Stimulated activated CD8-positive, alpha-beta memory T cell treated with anti-CD3 and anti-CD28 coated beads, Interleukin-7, amount 100 ng/mL, for 4 hours (primary cell): ENCODE results near the gene PPARA.
"Not testable (repeated sequence)": the region's sequence is repeated elsewhere in the genome, so short reads cannot be mapped to it uniquely, and the experiment has no call there.

Experiments
- DNase-seq, 2 donors: peaks; one replicate each; pipeline ENCODE4 v3.0.0-alpha.2; 2020; ENCODE audit warnings: low read depth in 2 of 2

PPARA gene

DNA sequence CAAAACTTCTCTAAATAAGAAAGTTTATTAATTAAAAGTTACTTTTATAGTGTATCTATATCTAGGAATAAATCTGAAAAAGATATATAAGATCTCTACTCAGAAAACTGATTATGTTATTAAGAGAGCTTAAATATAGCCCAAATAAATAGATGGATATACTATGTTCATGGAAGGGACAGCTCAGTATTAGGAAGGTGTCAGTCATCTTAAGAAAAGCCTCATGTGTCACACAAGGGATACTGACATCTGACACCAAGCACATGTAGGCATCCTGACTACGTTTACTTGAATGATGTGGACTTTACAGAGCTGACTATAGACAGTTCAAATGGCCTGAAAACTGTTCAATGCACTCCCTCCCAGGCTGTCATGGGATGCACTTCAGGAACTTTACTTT is 19.3 kb downstream of the PPARA start:
- no peak for DNase-seq

DNA sequence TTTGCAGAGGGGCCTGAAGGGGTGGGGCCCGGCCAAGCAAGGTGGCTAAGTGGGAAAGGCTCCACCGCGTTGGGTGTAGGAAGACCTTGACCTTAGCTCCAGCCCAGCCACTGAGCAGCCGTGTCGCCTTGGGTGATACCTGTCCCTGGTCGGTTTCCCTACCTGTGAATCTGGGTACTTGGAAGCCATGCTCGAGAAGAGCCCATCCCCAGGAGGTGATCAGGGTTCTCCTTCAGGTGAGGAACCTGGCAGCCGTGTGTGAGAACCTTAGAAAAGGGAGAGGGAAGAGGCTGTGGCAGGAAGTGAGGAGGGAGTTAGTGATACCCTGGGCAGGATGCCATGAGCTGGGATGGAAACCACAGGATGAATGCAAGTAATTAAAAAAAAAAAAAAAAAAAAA is 21.6 kb downstream of the PPARA start:
- no peak for DNase-seq

DNA sequence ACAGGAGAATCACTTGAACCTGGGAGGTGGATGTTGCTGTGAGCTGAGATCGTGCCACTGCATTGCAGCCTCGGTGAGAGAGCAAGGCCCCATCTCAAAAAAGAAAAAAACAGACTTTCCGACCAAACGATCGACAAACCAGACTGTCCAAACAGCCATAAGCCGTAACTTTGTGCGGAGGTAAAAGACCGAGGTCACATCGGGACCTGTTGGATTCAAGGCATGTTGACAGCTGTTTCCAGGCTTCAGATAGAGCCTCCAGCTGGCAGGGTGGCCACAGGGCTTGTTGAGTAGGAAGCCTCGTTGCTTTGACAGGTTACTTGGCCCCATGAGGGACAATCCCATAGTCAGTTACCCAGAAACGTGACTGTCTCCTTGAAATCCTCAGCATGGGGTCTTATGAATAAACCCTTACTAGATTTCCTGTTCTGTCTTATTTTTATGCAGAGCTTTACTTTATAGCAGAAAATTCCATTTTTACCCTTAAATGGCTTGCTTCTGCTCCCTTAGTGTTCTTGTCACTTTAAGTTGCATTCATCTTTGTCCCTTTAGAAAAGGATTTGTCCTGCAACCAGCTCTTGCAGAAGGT is 22.3 kb downstream of the PPARA start:
- DNase-seq = no peak

DNA sequence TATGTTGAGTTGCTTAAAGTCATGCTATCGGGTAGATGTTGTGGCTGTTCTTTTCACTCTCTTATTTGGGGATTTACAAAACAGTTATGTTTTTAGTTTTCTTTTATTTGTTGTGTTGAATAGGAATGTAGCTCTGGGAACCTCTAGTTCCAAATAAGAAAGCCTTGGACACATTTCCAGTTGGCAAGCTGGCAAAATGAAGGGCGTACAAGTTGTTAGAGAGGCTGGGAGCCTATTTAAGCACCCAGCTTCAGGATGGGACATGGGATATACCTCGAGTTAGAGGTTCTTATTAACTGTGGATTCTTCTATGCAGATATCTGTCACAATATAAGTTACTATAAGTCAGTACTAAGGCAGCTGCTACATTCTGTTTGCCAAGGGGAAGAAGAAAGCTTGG is 22.8 kb downstream of the PPARA start:
- DNase-seq = no peak

DNA sequence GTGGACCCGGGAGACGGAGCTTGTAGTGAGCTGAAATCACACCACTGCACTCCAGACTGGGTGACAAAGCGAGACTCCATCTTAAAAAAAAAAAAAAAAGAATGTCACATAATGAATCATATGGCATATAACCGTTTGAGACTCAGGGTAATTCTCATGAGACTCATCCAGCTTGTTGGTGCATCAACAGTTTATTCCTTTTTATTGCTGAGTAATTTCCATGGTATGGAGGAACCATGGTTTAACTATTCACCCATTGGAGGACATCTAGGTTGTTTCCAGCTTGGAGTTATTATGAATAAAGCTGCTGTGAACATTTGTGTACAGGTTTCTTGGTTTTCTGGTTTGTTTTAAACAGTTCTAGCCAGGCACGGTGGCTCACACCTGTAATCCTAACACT is 25.3 kb downstream of the PPARA start:
- DNase-seq = no peak

DNA sequence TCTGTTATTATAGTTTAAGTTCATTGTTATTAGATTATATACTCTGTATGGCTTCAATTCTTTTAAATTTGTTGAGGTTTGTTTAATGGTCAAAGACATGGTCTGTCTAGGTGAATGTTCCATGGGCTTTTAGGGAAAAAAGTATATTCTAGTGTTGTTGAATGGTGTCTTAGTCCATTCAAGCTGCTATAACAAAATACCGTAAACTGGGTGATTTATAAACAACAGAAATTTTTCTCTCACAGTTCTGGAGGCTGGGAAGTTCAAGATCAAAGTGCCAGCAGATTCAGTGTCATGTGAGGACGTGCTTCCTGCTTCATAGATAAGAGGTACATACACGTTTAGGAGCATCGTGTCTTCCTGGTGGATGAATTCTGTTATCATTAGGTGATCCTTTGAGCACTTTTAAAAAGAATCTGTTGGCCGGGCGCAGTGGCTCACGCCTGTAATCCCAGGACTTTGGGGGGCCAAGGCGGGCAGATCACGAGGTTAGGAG is 26.2 kb downstream of the PPARA start:
- no peak for DNase-seq

DNA sequence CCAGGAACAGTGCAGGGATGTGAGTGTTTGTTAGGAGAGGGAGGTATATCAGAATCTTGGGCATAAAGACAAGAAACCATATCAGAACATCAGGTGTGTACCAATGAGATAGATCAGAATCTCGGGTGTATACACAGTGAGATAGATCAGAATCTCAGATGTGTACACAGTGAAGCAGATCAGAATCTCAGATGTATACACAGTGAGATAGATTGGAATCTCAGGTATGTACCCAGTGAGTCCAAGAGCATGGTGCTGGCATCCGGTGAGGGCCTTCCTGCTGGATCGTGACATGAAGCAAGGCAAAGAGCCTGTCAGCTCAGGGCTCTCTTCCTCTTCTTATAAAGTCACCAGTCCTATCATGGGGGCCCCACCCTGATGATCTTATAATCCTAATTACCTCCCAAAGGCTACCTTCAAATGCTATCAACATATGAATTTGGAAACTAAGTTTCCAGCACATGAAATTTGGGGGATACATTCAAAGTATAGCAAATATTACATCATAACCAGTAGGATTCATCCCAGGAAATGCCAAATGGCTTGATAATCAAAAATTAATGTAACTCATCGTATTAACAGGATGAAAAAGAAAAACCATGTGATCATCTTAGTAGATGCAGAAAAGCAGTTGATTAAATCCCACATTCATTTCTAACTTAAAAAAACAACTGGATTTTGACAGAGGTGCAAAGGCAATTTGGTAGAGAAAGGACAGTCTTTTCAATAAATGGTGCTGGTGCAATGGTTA is 28.6 kb downstream of the PPARA start:
- DNase-seq = no peak

DNA sequence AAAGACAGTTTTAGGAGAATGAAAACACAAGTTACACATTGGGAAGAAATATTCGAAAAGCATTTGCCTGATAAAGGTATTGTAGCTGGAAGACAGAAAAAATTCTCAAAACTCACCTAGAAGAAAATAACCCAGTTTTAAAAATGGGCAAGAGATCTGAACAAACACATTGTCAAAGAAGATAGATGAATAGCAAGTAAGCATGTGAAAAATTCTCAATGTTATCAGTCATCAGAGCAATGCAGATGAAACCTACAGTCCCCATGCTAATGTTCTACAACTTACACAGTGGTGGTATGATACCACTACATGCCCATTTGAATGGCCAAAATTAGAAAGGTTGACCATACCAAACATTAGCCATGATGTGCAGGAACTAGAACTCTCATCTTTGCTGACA is 29.4 kb downstream of the PPARA start:
- DNase-seq = no peak

DNA sequence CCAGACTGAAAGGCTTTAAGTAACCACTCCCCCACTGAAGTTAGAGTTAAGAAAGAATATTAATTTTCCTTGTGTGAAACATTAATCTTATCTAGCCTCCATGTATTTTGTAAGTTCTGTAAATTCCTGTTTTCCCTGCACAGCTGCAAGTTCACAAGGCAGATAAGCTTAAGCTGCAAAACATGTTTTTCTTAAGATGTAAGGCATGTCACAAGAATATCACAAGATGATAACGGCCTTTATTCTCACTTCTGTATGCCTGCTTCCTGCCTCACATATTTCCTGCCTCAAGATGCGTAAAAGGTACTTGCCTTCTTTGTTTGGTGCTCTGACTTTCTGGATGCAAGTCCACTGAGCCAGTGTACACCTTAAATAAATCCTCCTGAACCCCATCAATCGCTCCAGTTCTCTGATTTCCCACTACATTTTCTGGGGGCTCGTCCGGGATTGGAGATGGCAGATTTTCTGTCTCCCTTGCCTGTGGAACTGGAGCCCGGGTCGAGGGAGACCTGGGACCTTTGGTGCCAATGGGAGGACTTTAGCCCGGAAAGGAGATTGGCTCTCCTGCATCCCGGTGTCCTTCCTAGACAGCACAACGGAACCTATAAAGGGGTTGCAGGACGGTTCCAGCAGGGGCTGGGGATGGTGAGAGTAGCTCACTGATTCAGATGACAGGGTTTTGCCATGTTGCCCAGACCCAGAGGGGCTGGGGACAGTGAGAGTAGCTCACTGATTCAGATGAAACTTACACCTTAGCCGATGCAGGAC is 30.2 kb downstream of the PPARA start:
- no peak for DNase-seq

DNA sequence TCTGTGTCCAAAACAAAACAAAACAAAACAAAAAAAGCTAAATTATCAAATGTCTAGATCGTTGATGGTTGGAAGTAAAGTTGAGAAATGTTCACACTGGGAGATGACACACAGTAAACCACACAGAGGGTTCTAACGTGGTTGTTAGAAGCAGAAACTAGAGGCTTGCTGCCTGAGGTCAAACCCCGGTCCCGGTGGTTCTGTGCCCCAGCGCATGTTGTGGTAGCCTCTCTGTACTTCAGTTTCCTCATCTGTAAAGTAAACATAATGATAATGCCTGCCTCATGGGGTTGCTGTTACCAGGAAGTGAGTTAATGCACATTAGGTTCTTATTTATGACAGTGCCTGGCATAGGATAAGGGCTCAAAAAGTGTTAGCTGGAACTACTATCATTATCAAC is 33.4 kb downstream of the PPARA start:
- no peak for DNase-seq

DNA sequence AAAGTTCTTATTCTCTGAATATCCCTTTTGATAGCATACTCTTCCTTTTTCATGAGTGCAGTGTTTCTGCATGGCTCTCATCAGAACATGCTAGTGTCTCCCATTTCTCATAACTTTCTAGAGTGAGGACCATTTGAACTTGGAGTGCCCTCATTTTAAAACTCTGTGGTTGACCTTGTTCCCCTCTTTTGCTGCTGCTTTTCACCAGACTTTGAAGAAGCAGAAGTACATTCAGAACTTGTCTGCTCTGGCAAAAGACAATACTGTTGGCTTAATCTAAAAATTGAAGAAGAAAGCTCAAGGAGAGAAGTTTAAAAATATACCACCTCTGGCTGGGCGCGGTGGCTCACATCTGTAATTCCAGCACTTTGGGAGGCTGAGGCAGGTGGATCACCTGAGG is 35.0 kb downstream of the PPARA start:
- no peak for DNase-seq

DNA sequence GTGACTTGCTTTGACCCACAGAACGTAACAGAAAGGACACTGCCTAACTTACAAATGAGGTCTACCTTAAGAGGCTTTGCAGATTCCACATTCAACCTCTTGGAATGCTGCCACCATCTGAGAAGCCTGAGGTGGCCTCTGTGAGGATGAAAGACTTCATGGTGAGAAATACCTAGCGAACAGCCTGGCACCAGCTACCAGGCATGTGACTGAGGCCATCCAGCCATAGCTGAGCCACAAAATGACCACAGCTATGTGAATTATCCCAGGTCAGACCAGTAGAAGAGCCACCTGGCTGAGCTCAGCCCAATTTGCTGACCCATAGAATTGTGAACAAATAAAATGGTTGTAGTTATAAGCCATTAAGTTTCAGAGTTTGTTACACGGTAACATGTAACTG is 37.5 kb downstream of the PPARA start:
- no peak for DNase-seq

DNA sequence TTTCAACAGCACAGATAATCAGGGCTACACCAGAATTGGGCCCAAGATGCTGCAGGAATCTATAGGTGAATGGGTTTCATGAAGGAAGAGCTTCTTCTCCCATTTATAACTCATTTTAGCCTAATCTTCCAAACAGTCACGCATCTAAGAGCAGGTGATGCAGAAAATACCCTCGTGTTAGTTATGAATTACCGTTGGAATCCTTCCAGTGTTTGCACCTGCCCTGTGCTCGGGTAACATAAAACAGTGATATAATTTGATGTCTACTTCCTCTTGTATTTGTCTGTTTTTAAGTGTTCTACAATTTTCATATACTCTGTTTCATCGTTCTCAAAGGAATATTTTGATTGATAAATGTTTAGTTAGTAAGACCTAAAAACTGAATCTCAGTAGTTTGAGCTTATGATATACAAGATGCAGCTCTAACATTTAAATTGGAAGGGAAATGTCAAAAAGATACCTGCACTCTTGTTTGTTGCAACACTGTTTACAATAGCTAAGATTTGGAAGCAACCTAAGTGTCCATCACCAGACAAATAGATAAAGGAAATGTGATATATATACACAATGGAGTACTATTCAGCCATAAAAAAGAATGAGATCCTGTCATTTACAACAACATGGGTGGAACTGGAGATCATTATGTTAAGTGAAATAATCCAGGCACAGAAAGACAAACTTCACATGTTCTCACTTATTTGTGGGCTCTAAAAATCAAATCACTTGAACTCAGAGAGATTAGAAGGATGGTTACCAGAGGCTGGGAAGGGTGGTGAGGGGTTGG is 42.1 kb downstream of the PPARA start:
- no peak for DNase-seq

DNA sequence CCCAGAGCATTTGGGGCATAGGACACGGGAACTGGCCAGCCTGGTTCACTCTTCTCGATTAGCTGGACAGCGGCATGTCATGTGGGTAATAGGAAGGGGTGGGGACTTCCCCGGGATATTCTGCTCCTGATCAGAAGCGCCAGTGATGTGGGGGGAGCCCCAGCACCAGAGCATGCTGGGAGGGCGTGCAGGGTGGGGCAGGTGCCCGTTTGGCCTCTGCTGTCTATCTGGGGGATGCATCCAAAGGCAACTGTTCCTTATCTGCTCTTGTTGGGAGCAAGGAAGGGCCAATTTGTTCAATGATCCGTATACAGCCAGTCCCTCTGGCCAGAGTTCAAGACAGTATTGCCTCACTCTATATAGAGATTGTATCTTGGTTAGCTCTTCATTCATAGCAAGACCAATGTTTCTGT is 43.6 kb downstream of the PPARA start:
- DNase-seq = no peak

DNA sequence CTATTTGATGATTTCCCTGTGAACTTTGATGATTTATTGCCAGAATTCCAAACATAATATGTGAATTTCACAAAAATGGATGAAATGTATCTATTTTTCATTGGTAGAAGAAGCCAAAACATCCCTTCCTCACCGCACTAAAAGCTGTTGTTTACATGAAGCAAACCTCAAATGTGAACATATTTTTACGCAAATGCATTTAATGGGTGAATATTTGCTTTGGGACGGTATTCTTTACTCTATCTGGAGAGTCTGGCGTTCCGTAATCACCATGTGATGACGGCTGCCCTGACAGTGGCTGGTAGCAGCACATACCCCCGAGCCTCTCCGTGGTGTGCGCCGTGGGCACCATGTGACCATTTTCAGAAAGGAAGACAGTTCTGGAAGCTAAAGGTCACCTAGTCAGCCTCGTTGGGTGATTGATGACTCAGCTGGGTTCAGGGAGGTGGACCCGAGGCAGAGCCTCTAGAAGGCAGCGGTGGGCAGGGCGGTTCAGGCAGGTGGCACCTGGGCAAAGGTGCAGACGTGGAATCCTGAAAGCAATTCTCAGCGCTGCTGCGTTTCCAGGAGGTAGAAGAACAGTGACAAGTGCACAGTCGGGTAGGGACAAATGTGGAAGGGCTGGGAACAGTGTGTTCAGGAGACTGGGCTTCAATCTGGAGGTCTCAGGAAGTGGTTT is 45.3 kb downstream of the PPARA start:
- DNase-seq = no peak

DNA sequence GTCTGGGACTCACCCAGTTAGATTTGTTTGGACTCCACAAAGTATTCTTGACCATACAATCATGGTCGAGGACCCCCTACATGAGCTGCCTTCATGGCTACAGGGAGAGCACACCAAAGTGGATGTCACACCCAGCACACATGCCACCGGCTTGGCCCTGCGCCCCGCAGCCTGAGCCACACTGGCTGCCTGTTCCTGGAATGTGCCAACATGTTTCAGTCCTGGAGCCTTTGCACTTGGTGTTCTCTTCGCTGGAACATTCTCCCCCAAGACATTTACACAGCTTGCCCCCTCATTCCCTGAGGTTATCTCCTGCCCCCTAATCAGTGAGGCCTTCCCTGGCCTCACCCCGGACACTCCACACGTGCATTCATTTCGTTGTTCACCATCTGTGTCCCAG is 46.0 kb downstream of the PPARA start:
- no peak for DNase-seq

DNA sequence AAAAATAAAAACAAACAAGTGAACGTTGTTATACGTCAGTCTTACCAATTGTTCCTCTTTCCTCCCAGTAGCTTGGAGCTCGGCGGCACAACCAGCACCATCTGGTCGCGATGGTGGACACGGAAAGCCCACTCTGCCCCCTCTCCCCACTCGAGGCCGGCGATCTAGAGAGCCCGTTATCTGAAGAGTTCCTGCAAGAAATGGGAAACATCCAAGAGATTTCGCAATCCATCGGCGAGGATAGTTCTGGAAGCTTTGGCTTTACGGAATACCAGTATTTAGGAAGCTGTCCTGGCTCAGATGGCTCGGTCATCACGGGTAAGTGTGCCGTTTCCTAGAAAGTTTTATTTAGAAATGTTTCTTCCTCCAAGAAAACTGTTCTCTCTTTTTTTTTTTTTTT is 47.9 kb downstream of the PPARA start:
- DNase-seq = no peak

DNA sequence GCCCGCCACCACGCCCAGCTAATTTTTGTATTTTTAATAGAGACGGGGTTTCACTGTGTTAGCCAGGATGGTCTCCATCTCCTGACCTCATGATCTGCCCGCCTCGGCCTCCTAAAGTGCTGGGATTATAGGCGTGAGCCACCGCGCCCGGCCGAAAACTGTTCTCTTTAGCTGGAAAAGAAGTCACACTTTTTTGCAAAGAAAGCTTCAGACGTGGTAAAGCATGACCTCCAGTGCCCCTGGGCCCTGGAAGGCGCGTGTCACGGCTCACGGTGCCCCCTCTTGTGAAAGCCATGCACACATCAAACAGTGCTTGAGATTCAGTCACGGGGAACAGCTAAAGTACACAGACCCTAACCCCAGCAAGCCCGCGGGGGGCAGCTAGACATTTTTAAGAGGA is 48.5 kb downstream of the PPARA start:
- DNase-seq = not testable (repeated sequence)

DNA sequence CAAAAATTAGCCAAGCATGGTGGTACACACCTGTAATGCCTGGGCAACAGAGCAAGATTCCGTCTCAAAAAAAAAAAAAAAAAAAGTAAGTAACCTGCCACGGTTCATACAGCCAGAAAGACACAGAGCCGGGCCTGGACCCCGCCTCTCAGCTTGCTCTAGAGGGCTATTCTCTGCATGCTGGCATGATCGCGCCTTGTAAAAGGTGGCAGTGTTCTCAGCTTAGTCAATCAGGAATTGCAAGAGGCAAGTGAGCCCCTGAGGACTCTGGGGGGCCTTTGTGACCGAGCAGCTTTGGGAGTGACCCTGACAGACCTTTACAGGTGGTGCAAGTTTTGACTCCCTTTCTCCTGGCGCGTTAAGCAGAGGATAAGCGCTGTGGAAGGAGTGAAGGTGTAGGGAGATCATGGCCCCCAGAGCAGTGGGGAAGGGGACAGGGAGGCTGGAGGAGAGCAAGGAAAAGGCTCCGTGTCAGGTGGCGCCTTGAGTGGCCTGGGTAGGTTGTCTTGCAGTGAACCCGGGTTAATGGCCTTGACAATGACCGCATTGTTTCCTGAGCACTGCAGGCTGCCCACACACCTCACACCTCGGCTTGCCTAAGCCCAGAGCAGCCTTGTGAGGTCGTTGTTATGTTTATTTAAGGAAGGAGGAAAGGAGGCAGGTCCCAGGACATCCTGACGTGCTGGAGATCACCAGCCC is 50.9 kb downstream of the PPARA start:
- DNase-seq = no peak

DNA sequence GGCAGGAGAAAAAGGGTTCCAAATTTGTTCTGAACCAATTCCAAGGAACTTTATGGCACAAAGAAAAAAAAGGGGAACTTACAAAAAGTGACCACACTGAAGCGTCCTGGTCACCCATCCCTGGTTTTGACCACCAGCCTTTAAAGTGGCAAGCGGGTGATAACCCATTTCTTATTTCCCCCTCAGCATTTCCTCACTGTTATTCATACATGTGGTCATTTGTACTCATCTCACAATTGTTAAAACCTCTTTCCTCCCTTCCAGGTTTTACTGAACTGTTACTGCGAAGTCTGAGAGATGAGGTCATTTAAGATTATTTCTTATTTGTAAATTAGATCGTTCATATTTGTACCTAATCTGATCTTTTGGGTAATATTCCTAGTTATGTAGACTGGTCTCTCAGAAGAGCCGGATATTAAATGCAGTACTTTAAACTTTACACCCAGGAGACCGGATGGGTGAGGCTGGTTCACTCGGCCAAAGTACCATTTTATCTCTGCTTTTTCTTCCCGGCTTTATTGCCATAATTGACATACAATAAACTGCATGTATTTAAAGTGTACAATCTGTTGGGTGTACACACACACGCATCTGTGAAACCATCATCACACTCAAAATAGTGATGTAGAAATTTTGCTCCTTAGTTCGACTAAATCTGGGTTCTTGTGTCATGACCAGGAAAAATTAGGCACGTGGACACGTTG is 52.7 kb downstream of the PPARA start:
- DNase-seq = no peak
